Measurements from ENCODE around the gene VIPAS39.

DNA sequence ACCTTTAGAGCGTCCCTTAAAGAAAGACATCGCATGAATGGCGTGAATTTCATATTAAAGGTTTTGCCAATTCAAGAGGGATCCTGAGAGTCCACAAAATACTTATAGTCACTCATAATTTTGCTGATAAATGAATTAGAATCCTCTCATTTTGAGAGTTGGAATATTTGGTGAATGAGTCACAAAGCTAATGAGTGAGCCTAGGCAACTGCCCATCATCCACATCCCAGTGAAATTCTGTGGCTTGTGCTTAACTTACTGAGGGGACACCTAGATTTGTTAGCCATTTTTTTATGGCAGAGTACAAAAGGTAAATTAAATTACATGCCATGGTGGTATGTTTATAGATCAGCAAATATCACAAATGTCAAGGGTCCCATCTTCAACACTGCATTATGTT, 21.4 kb downstream of the VIPAS39 start:
- TF ChIP-seq MXI1 (IDR thresholded peaks at IDR 0.05; ENCODE audit: borderline replicate concordance, low read depth, low read length), result no peak
- no peak for TF ChIP-seq RAD21 (IDR thresholded peaks at IDR 0.05; ENCODE audit: low read length)
- TF ChIP-seq, protein P1, sequence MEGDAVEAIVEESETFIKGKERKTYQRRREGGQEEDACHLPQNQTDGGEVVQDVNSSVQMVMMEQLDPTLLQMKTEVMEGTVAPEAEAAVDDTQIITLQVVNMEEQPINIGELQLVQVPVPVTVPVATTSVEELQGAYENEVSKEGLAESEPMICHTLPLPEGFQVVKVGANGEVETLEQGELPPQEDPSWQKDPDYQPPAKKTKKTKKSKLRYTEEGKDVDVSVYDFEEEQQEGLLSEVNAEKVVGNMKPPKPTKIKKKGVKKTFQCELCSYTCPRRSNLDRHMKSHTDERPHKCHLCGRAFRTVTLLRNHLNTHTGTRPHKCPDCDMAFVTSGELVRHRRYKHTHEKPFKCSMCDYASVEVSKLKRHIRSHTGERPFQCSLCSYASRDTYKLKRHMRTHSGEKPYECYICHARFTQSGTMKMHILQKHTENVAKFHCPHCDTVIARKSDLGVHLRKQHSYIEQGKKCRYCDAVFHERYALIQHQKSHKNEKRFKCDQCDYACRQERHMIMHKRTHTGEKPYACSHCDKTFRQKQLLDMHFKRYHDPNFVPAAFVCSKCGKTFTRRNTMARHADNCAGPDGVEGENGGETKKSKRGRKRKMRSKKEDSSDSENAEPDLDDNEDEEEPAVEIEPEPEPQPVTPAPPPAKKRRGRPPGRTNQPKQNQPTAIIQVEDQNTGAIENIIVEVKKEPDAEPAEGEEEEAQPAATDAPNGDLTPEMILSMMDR (conservative IDR thresholded peaks at IDR 0.05; ENCODE audit: low read depth, low read length), result no peak
- no peak for TF ChIP-seq POLR2A (IDR thresholded peaks at IDR 0.05; ENCODE audit: low read depth, low read length)
- no peak for TF ChIP-seq RFX5 (IDR thresholded peaks at IDR 0.05; ENCODE audit: low read depth, low read length)
- no peak for TF ChIP-seq RCOR1 (IDR thresholded peaks at IDR 0.05; ENCODE audit: insufficient replicate concordance, low read length)
- no peak for TF ChIP-seq BHLHE40 (IDR thresholded peaks at IDR 0.05; ENCODE audit: low read depth, low read length)
- no peak for TF ChIP-seq CEBPB (IDR thresholded peaks at IDR 0.05; ENCODE audit: low read depth, low read length)
- TF ChIP-seq, protein P2, sequence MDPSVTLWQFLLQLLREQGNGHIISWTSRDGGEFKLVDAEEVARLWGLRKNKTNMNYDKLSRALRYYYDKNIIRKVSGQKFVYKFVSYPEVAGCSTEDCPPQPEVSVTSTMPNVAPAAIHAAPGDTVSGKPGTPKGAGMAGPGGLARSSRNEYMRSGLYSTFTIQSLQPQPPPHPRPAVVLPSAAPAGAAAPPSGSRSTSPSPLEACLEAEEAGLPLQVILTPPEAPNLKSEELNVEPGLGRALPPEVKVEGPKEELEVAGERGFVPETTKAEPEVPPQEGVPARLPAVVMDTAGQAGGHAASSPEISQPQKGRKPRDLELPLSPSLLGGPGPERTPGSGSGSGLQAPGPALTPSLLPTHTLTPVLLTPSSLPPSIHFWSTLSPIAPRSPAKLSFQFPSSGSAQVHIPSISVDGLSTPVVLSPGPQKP (IDR thresholded peaks at IDR 0.05; ENCODE audit: borderline replicate concordance, low read depth, low read length), result no peak
- TF ChIP-seq MAFK (IDR thresholded peaks at IDR 0.05; ENCODE audit: low read depth, low read length), result no peak
- TF ChIP-seq SMC3 (IDR thresholded peaks at IDR 0.05; ENCODE audit: low read depth, low read length), result no peak
